ENCODE results near the gene SLC25A11. TPM values are rescaled to one million over a fixed set of nuclear protein-coding genes. Genes with fewer than 3 reads are reported as not detected.

The SLC25A11 gene
- total RNA-seq, 1 donor from 2014 or later: 44.7 TPM

GRCh38 chr17:4940555-4941318 is 891 bp upstream of the SLC25A11 start:
- peak overlapping the region; percentile 92 for H3K4me3 ChIP-seq (ENCODE audit: low read depth, low read length)
- DNase-seq (ENCODE audit: low read depth): no peak
- H3K27me3 ChIP-seq (ENCODE audit: control insufficient read depth, insufficient read depth, low read length): no peaks in the 10 kb centered on the region
- peaks cover 1% of the 10 kb centered on the region for H3K36me3 ChIP-seq (ENCODE audit: control insufficient read depth, insufficient read depth, low read length)
- TF ChIP-seq CTCF (IDR thresholded peaks at IDR 0.05; ENCODE audit: insufficient read depth, low read length, poor library complexity, severe bottlenecking): no peak

DNA sequence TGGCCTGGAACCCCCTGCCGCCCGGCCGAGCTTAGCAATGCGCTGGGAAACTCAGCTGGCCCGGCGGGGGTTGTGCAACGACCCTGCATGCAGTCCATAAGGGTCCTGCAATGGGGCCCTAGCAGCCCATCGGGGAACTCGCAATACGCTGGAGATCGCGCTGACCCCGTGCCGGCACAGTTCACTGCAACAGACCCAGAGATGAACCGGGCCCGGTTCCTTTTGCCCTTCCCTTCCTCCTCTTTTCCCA is 375 bp downstream of the SLC25A11 start:
- peak overlapping the region; percentile 92 for H3K4me3 ChIP-seq (ENCODE audit: low read depth, low read length)
- TF ChIP-seq CTCF (IDR thresholded peaks at IDR 0.05; ENCODE audit: insufficient read depth, low read length, poor library complexity, severe bottlenecking): no peak
- no peak for DNase-seq (ENCODE audit: low read depth)
- no peaks in the 10 kb centered on the region for H3K27me3 ChIP-seq (ENCODE audit: control insufficient read depth, insufficient read depth, low read length)
- H3K36me3 ChIP-seq (ENCODE audit: control insufficient read depth, insufficient read depth, low read length): peaks cover under 1% of the 10 kb centered on the region

DNA sequence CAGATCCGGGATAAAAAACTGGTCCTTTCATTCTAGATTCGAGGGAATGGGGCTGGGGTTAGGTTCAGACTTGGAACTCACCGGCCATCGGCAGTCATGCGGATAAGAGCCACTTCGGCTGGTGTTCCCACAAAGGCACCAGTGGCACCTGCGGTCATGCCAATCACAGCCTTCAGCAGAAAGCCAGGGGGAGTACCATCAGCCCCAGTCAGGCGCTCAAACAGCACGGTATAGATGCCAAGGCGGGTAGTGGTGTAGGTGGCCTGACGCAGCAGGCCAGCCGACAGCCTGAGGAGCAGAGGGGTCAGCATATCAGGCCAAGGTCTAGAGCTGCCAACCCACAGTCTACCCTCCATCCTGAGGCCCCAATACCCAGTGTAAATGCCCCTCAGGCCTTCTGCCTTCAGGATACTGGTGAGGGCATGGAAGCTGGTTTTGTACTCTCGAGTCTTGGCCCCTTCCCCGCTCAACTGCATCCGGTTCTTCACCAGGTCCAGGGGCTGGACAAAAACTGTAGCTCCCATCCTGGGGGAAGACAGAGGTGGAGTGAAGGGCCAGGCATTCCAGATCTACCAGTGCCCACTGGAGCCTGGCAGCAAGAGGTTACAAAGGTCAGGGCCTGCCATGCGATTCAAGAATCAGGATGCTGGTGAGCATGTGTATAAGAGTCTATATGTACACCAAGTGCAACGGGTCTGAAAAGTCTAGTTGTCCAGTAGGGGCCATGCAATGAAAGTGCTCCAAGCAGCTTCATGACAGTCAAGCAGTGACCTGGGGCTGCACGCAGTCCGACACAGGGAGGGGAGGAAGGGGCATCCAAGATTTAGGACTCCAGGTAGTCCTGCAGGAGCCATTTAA is 929 bp downstream of the SLC25A11 start:
- Histone ChIP-seq H3K4me3 (ENCODE audit: low read depth, low read length) (peak overlapping the region; percentile 92), H3K36me3 (ENCODE audit: control insufficient read depth, insufficient read depth, low read length) (no peaks in the 10 kb centered on the region), H3K27me3 (ENCODE audit: control insufficient read depth, insufficient read depth, low read length) (no peaks in the 10 kb centered on the region)
- DNase-seq (ENCODE audit: low read depth): no peak
- no peak for TF ChIP-seq CTCF (IDR thresholded peaks at IDR 0.05; ENCODE audit: insufficient read depth, low read length, poor library complexity, severe bottlenecking)

DNA sequence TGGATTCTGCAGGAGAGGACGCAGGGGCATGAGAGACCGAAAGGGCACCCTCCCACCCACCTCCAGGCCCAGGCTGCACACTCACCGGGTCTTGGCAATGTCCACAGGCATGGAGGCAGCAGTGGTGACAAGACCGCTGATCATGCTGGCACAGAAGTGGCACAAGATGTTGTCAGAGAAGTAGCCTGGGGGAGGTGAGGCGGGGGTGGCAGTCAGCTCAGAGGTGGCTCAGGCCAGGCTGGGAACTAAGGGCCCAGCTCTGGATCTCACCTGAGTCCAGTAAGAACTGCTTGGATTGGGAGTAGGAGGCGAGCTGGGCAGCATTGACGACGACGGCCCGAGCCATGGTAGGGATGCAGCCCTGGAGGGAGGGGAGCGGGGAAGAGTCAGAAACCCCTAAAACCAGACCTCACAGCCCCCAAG is 1.8 kb downstream of the SLC25A11 start:
- Histone ChIP-seq H3K4me3 (ENCODE audit: low read depth, low read length) (no peak overlapping the region), H3K27me3 (ENCODE audit: control insufficient read depth, insufficient read depth, low read length) (no peaks in the 10 kb centered on the region), H3K36me3 (ENCODE audit: control insufficient read depth, insufficient read depth, low read length) (no peaks in the 10 kb centered on the region)
- no peak for DNase-seq (ENCODE audit: low read depth)
- no peak for TF ChIP-seq CTCF (IDR thresholded peaks at IDR 0.05; ENCODE audit: insufficient read depth, low read length, poor library complexity, severe bottlenecking)

- TF ChIP-seq CTCF (IDR thresholded peaks at IDR 0.05; ENCODE audit: insufficient read depth, low read length, poor library complexity, severe bottlenecking): no peak
- Histone ChIP-seq H3K36me3 (ENCODE audit: control insufficient read depth, insufficient read depth, low read length) (no peaks in the 10 kb centered on the region), H3K27me3 (ENCODE audit: control insufficient read depth, insufficient read depth, low read length) (no peaks in the 10 kb centered on the region), H3K4me3 (ENCODE audit: low read depth, low read length) (no peak overlapping the region)
- DNase-seq (ENCODE audit: low read depth): no peak
Observed at GRCh38 chr17:4937553-4937952, 2.3 kb downstream of the SLC25A11 start.

Measured in kidney epithelial cell (primary cell).